Measurements from ENCODE around the gene XYLT1. TPM values are rescaled to one million over a fixed set of nuclear protein-coding genes. Genes with fewer than 3 reads are reported as not detected.

The XYLT1 gene
- total RNA-seq, 4 donors from 2014 or later, result 5.6 to 14.9 (median 10.8) TPM

DNA sequence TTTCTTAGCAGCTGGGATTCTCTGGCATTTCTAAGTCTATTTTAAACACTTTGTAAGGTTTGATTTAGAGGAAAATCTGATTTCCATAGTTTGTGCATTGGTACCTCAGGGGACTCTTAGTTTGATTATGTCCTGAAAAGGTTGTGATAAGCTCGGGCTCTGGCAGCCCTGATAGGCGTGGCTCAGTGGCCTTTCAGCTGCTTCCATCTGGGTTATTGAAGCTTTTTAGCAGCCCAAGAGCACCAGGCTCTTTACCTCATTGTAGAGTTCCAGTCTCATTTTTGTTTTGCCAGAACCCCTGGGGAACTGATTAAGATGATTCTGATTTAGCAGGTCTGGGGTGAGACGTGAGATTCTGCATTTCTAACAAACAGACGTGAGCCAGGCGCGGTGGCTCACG, 412.3 kb downstream of the XYLT1 start:
- TF ChIP-seq, protein P1, sequence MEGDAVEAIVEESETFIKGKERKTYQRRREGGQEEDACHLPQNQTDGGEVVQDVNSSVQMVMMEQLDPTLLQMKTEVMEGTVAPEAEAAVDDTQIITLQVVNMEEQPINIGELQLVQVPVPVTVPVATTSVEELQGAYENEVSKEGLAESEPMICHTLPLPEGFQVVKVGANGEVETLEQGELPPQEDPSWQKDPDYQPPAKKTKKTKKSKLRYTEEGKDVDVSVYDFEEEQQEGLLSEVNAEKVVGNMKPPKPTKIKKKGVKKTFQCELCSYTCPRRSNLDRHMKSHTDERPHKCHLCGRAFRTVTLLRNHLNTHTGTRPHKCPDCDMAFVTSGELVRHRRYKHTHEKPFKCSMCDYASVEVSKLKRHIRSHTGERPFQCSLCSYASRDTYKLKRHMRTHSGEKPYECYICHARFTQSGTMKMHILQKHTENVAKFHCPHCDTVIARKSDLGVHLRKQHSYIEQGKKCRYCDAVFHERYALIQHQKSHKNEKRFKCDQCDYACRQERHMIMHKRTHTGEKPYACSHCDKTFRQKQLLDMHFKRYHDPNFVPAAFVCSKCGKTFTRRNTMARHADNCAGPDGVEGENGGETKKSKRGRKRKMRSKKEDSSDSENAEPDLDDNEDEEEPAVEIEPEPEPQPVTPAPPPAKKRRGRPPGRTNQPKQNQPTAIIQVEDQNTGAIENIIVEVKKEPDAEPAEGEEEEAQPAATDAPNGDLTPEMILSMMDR (IDR thresholded peaks at IDR 0.05), result no peak
- no peak for TF ChIP-seq POLR2A (IDR thresholded peaks at IDR 0.05)
- Histone ChIP-seq H3K36me3 (no peaks in the 10 kb centered on the region), H3K27ac (no peak overlapping the region), H3K4me1 (no peaks in the 10 kb centered on the region), H3K27me3 (no peaks in the 10 kb centered on the region), H3K9me3 (no peaks in the 10 kb centered on the region), H3K4me3 (replicated peaks in 1 of 3) (no peak overlapping the region)
- no peak for DNase-seq
- 65 to 75% methylated on average over 7 of the region's 7 CpGs for whole genome bisulfite sequencing, 2 donors
- intact Hi-C loops (cut with DNase I), result no loop called here

DNA sequence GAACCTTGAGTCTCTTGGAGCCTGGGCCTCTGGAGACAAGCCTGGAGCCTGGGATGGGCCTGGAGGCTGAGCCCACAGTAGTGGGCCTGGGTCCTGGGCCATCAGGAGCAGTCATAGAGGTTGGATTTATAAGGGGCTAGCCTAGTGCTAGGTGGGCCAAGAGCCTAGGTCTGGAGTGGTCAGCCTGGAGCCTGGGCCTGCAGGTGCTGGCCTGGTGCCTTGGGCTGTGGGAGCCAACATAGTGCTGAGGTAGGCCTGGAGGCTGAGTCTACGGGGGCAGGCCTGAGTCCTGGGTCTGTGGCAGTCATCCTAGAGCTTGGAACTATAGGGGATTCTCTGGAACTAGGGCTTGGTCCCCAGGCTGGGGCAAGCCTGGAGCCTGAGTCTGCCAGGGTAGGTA, 414.1 kb downstream of the XYLT1 start:
- H3K27me3 ChIP-seq, result no peaks in the 10 kb centered on the region
- TF ChIP-seq, protein P1 (IDR thresholded peaks at IDR 0.05), result no peak
- no peak for TF ChIP-seq POLR2A (IDR thresholded peaks at IDR 0.05)

DNA sequence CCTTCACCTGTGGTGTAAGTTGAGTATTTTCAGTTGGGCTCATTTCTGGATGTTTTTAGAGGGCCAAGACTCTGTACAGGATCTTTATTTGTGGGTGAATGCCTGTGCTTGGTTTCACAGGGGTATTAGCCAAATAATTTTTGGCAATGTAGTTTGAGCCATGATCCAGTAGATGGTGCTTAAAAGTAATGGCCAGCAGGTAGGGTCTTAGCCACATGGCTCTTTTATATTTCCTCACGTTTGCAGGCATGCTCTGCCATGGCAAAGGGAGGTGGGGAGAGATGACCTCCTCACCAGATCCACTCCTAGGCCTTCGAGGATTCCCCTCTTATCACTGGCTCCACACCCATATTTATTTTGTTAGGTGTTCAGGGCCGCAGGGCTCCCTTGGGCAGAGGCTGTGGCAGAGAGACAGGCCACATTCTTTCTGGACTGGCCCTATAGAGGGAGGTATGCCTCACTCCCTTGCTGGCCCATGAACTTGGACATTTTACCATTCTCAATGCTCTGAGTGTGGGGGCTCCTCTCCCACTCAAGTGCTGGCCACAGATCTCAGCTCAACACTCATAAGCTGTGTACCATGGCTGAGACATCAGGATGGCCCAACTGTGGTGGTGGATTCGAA, 417.1 kb downstream of the XYLT1 start:
- no peak for DNase-seq
- Histone ChIP-seq H3K9me3 (no peaks in the 10 kb centered on the region), H3K36me3 (no peaks in the 10 kb centered on the region), H3K4me3 (replicated peaks in 1 of 3) (no peak overlapping the region), H3K27me3 (no peaks in the 10 kb centered on the region), H3K4me1 (no peaks in the 10 kb centered on the region), H3K27ac (no peak overlapping the region)
- 46 to 50% methylated on average over 4 of the region's 4 CpGs for WGBS, 2 donors
- intact Hi-C loops (cut with DNase I), result no loop called here
- TF ChIP-seq POLR2A (IDR thresholded peaks at IDR 0.05), result no peak
- TF ChIP-seq, protein P1 (IDR thresholded peaks at IDR 0.05), result no peak

More for the DNA sequence above, 414.1 kb downstream of the XYLT1 start:
- no peak for DNase-seq
- no peak overlapping the region for H3K4me3 ChIP-seq (replicated peaks in 1 of 3)
- H3K9me3 ChIP-seq, result no peaks in the 10 kb centered on the region
- no peaks in the 10 kb centered on the region for H3K4me1 ChIP-seq
- no peaks in the 10 kb centered on the region for H3K36me3 ChIP-seq
- intact Hi-C loops (cut with DNase I), result no loop called here
- 100% methylated on average over 1 of the region's 1 CpG; no CpG with 5 or more reads in 1 of the 2 donors for WGBS, 2 donors
- H3K27ac ChIP-seq, result no peak overlapping the region

Small RNA genes lying within 50 kb of the gene (small RNA-seq; reads per million reads assigned to genes)
- gene AC109446.1, result not detected

Measured in thyroid gland (tissue), 4 donors.